Colonic mucosa (tissue), 4 donors: Measurements from ENCODE around the gene PCTP. TPM values are rescaled to one million over a fixed set of nuclear protein-coding genes. Genes with fewer than 3 reads are reported as not detected.

Experiments used
- DNase-seq: peaks from one replicate; pipeline ENCODE4 v3.0.0-alpha.2; 2020
- H3K27ac ChIP-seq: fragments of 200-600 bp; one replicate; pipeline ENCODE4 v1.8.0; 2021
- H3K27me3 ChIP-seq: fragments of 200-600 bp; one replicate; pipeline ENCODE4 v1.8.0; 2021
- H3K36me3 ChIP-seq: fragments of 200-600 bp; one replicate; pipeline ENCODE4 v1.8.0; 2021
- H3K4me1 ChIP-seq: fragments of 200-600 bp; one replicate; pipeline ENCODE4 v1.8.0; 2021; ENCODE audit warnings: mild to moderate bottlenecking
- H3K4me3 ChIP-seq: fragments of 200-600 bp; one replicate; pipeline ENCODE4 v1.8.0; 2021
- H3K9ac ChIP-seq, 2 donors: one replicate each; pipeline ENCODE4 v1.7.0; 2013; ENCODE audit warnings: control low read depth in 2 of 2, low read depth in 2 of 2, low read length in 2 of 2
- H3K9me3 ChIP-seq: fragments of 200-600 bp; one replicate; pipeline ENCODE4 v1.8.0; 2021
- intact Hi-C: fragments of 100-400 bp; cut with DNase I; formaldehyde crosslinking; loops from one replicate; pipeline ENCODE4 v1.14.1; 2022
- total RNA-seq, 2 donors: library from RNA; stranded (reverse); fragmentation: NEBNext Ultra II Directional in 1 of 2; extraction: Animal tissue kit (Norgen Biotek cat#: 25700) in 1 of 2; gene quantifications; one replicate each; pipeline ENCODE4 v1.2.1, GENCODE V29; 2021
- TF ChIP-seq, protein P1 (sequence below): fragments of 200-600 bp; IDR thresholded peaks from one replicate; pipeline ENCODE4 v1.8.0; 2022; ENCODE audit warnings: antibody characterized with exemption, mild to moderate bottlenecking
- donor health status: healthy.
- donor health status: DM: no; HTN: no; CAD: no.
- donor health status: DM: no; HTN: no; CAD: no.

The PCTP gene
- total RNA-seq, 2 donors from 2014 or later: 29.0 to 35.5 TPM

DNA sequence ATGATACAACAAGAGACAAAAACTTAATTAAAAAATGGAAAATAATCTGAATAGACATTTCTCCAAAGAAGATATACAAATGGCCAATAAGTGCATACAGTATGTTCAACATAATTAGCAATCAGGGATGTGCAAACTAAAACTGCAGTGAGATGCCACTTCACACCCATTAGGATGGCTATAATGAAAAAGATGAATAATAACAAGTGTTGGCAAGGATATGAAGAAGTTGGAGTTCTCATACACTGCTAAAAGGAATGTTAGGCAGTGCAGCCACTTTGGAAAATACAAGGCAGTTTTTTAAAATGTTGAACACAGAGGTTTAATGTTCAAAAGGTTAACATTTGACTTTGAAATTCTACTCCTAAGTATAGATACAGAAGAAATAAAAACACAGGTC lies 69.8 kb downstream of the PCTP start:
- no peak overlapping the region for H3K4me3 ChIP-seq
- TF ChIP-seq, protein P1, sequence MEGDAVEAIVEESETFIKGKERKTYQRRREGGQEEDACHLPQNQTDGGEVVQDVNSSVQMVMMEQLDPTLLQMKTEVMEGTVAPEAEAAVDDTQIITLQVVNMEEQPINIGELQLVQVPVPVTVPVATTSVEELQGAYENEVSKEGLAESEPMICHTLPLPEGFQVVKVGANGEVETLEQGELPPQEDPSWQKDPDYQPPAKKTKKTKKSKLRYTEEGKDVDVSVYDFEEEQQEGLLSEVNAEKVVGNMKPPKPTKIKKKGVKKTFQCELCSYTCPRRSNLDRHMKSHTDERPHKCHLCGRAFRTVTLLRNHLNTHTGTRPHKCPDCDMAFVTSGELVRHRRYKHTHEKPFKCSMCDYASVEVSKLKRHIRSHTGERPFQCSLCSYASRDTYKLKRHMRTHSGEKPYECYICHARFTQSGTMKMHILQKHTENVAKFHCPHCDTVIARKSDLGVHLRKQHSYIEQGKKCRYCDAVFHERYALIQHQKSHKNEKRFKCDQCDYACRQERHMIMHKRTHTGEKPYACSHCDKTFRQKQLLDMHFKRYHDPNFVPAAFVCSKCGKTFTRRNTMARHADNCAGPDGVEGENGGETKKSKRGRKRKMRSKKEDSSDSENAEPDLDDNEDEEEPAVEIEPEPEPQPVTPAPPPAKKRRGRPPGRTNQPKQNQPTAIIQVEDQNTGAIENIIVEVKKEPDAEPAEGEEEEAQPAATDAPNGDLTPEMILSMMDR: no peak
- H3K4me1 ChIP-seq: no peaks in the 10 kb centered on the region
- H3K9me3 ChIP-seq: no peaks in the 10 kb centered on the region
- no peak overlapping the region for H3K27ac ChIP-seq
- H3K27me3 ChIP-seq: no peaks in the 10 kb centered on the region
- no peaks in the 10 kb centered on the region for H3K36me3 ChIP-seq
- DNase-seq: no peak
- no peak overlapping the region for H3K9ac ChIP-seq
- intact Hi-C loops: no loop called here

DNA sequence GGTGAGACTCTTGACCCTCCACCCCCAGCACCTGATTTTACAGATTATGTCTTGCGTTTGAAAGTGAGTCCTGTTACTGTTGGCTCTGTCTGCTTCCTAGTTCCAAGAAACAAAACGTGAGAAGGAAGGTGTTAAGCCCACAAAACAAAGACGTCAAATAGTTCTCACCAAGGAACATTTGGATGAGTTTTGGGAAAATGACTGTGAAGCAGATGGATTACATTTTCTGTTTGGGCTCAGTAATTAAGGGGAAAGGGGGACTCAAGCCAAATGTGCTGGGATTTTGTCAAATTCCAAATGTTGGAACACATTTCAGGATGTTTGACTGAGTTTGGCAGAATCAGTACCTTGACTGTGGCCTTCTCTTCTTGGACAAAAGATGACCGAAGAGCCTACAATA lies 71.2 kb downstream of the PCTP start:
- TF ChIP-seq, protein P1: no peak
- H3K9ac ChIP-seq: no peak overlapping the region
- no peak overlapping the region for H3K4me3 ChIP-seq
- no peak for DNase-seq
- no peak overlapping the region for H3K27ac ChIP-seq
- H3K36me3 ChIP-seq: no peaks in the 10 kb centered on the region
- intact Hi-C loops: no loop called here
- H3K27me3 ChIP-seq: no peaks in the 10 kb centered on the region
- H3K9me3 ChIP-seq: no peaks in the 10 kb centered on the region
- H3K4me1 ChIP-seq: no peaks in the 10 kb centered on the region

DNA sequence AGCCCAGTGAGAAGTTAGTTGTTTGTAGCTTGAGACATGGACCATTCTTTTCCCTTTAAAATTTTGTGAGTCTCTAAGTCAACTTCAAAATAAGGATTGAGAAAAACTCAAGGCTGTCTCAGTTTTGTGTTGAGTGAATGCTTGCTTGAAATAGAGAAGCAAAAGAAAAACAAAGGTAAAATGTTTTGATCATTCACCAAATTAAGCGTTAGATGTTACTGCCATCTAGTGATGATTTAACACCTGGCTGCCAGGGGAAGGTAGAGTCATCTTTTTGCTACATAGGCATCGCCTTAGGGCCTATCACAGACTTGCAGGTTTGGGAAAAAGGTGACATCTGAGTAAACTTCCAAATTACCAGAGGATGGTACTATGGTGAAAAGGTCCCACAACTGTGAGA lies 74.4 kb downstream of the PCTP start:
- TF ChIP-seq, protein P1: no peak
- no peak for DNase-seq
- no peaks in the 10 kb centered on the region for H3K27me3 ChIP-seq
- no peaks in the 10 kb centered on the region for H3K4me1 ChIP-seq
- H3K9ac ChIP-seq: no peak overlapping the region
- no peaks in the 10 kb centered on the region for H3K9me3 ChIP-seq
- no peak overlapping the region for H3K27ac ChIP-seq
- no peak overlapping the region for H3K4me3 ChIP-seq
- intact Hi-C loops: no loop called here
- H3K36me3 ChIP-seq: no peaks in the 10 kb centered on the region

Other genes starting within 250 kb of the PCTP start
- not detected for gene SMIM36, start 239.6 kb upstream of the PCTP start, total RNA-seq
- gene TMEM100, start 28.2 kb upstream of the PCTP start, total RNA-seq: 1 to 10 TPM; 2.8 to 7.1 TPM